DMS 273 (cell line): ENCODE results near the gene ZFYVE16.
"Not testable (repeated sequence)": the region's sequence is repeated elsewhere in the genome, so short reads cannot be mapped to it uniquely, and the experiment has no call there.

Experiments used
- DNase-seq: peaks from one replicate; lab custom pipeline; 2025; ENCODE audit not compliant: unreplicated experiment; lab: John Stamatoyannopoulos, UW

ZFYVE16 gene

GRCh38 chr5:80409367-80409966 is 1.6 kb downstream of the ZFYVE16 start:
- peak; percentile 56 for DNase-seq

- peak; percentile 63 for DNase-seq
These were observed 3.8 kb downstream of the ZFYVE16 start for GRCh38 chr5:80411589-80412219.

GRCh38 chr5:80414113-80414512 is 6.2 kb downstream of the ZFYVE16 start:
- DNase-seq = no peak

GRCh38 chr5:80417973-80418372 is 10.1 kb downstream of the ZFYVE16 start:
- no peak for DNase-seq

- DNase-seq = not testable (repeated sequence)
These were observed 16.5 kb downstream of the ZFYVE16 start for GRCh38 chr5:80424365-80424764.

- no peak for DNase-seq
These were observed 27.6 kb downstream of the ZFYVE16 start for GRCh38 chr5:80435476-80435875.

GRCh38 chr5:80437326-80437725 is 29.5 kb downstream of the ZFYVE16 start:
- DNase-seq = no peak

GRCh38 chr5:80438739-80439138 is 30.9 kb downstream of the ZFYVE16 start:
- no peak for DNase-seq

GRCh38 chr5:80439213-80439612 is 31.3 kb downstream of the ZFYVE16 start:
- no peak for DNase-seq

- no peak for DNase-seq
These were observed 34.9 kb downstream of the ZFYVE16 start for GRCh38 chr5:80442742-80443141.

- no peak for DNase-seq
These were observed 45.5 kb downstream of the ZFYVE16 start for GRCh38 chr5:80453366-80453765.

- DNase-seq = no peak
These were observed 55.4 kb downstream of the ZFYVE16 start for GRCh38 chr5:80463269-80463668.

GRCh38 chr5:80466669-80467485 is 59.0 kb downstream of the ZFYVE16 start:
- DNase-seq = no peak

- DNase-seq = no peak
These were observed 60.3 kb downstream of the ZFYVE16 start for GRCh38 chr5:80468131-80468530.

GRCh38 chr5:80470631-80471030 is 62.8 kb downstream of the ZFYVE16 start:
- not testable (repeated sequence) for DNase-seq

- DNase-seq = no peak
These were observed 67.1 kb downstream of the ZFYVE16 start for GRCh38 chr5:80474929-80475328.

- no peak for DNase-seq
These were observed 71.8 kb downstream of the ZFYVE16 start for GRCh38 chr5:80479713-80480112.

GRCh38 chr5:80480354-80480753 is 72.5 kb downstream of the ZFYVE16 start:
- DNase-seq = no peak

GRCh38 chr5:80481019-80481893 is 73.4 kb downstream of the ZFYVE16 start:
- peak; percentile 76 for DNase-seq

- no peak for DNase-seq
These were observed 74.7 kb downstream of the ZFYVE16 start for GRCh38 chr5:80482578-80482977.

GRCh38 chr5:80483636-80484232 is 75.9 kb downstream of the ZFYVE16 start:
- DNase-seq = no peak
